GM12891 (cell line): ENCODE measurements around the gene MEX3A.

ENCODE experiments used
- POLR2A ChIP-seq: IDR thresholded peaks from 2 replicates; pipeline ENCODE4 v1.6.1; 2011; ENCODE audit warnings: low read depth, low read length, control low read depth
- POLR2AphosphoS5 ChIP-seq: IDR thresholded peaks from 2 replicates; pipeline ENCODE4 v1.6.1; 2011; ENCODE audit warnings: low read depth, low read length, control low read depth
- POU2F2 ChIP-seq: IDR thresholded peaks from 2 replicates; pipeline ENCODE4 v1.6.1; 2011; ENCODE audit warnings: low read depth, mild to moderate bottlenecking, control low read depth, low read length, moderate library complexity
- SPI1 ChIP-seq: IDR thresholded peaks from 2 replicates; pipeline ENCODE4 v1.6.1; 2011; ENCODE audit warnings: low read depth, low read length, control low read depth
- TAF1 ChIP-seq: IDR thresholded peaks from 2 replicates; pipeline ENCODE4 v1.6.1; 2011; ENCODE audit warnings: low read depth, low read length, control low read depth

- no peak for TF ChIP-seq POU2F2
- TF ChIP-seq TAF1 = no peak
- no peak for TF ChIP-seq POLR2AphosphoS5
- TF ChIP-seq POLR2A = no peak
- no peak for TF ChIP-seq SPI1
These were observed 55.7 kb downstream of the MEX3A start for GRCh38 chr1:156026588-156026987.
